Lung (tissue), 12 donors: ENCODE measurements around the gene PRKD1. TPM values are rescaled to one million over a fixed set of nuclear protein-coding genes. Genes with fewer than 3 reads are reported as not detected.

ENCODE experiments used
- ATAC-seq: fragments of 200-7000 bp; cut with Tn5 transposase; one replicate; pipeline ENCODE4 v1.9.1; 2020; ENCODE audit warnings: moderate number of reproducible peaks; ENCODE audit not compliant: insufficient read depth, low FRiP score
- DNase-seq, 3 donors: peaks; one replicate each; pipeline ENCODE4 v3.0.0-alpha.2; 2013 to 2017
- H3K27ac ChIP-seq, 2 donors: one replicate each; pipeline ENCODE4 v1.5.1; 2013; ENCODE audit warnings: mild to moderate bottlenecking in 2 of 2, moderate library complexity in 2 of 2, control low read depth in 1 of 2, inconsistent platforms in 1 of 2, low read depth in 1 of 2, low read length in 1 of 2
- H3K27me3 ChIP-seq, 3 donors: one replicate each; pipeline ENCODE4 v1.5.1; 2013; ENCODE audit warnings: low read length in 2 of 3; ENCODE audit not compliant: control insufficient read depth in 3 of 3, insufficient read depth in 3 of 3
- H3K36me3 ChIP-seq, 4 donors: one replicate each; pipeline ENCODE4 v1.5.1; 2013; ENCODE audit warnings: low read length in 4 of 4, mild to moderate bottlenecking in 1 of 4, moderate library complexity in 1 of 4; ENCODE audit not compliant: control insufficient read depth in 4 of 4, insufficient read depth in 4 of 4
- H3K4me1 ChIP-seq, 5 donors: one replicate each; pipeline ENCODE4 v1.5.1; 2013; ENCODE audit warnings: low read length in 5 of 5, mild to moderate bottlenecking in 2 of 5, moderate library complexity in 1 of 5; ENCODE audit not compliant: control insufficient read depth in 5 of 5, insufficient read depth in 5 of 5
- H3K4me3 ChIP-seq: one replicate; pipeline ENCODE4 v1.5.1; 2013; ENCODE audit warnings: mild to moderate bottlenecking, control low read depth, moderate library complexity
- H3K9ac ChIP-seq, 2 donors: one replicate each; pipeline ENCODE4 v1.5.1; 2013; ENCODE audit warnings: low read length in 2 of 2, control low read depth in 1 of 2; ENCODE audit not compliant: insufficient read depth in 1 of 2
- H3K9me3 ChIP-seq, 4 donors: one replicate each; pipeline ENCODE4 v1.5.1; 2013; ENCODE audit warnings: low read length in 3 of 4, mild to moderate bottlenecking in 1 of 4, moderate library complexity in 1 of 4; ENCODE audit not compliant: control insufficient read depth in 4 of 4, insufficient read depth in 3 of 4
- WGBS, 2 donors: extraction: QIAGEN DNeasy Blood & Tissue Kit; methylation state at CpG; one replicate each; pipeline ENCODE4 v1.1.7; 2013; 5-methylcytosine and 5-hydroxymethylcytosine counted together
- polyA plus RNA-seq, 2 donors: library from polyadenylated mRNA; stranded (reverse); fragments of 200-250 nt; gene quantifications; one replicate each; pipeline ENCODE4 v1.2.1, GENCODE V29; 2013
- total RNA-seq, 2 donors: library from RNA; depleted of rRNA in 1 of 2; stranded (reverse); fragments of >200 nt in 1 of 2; gene quantifications; one replicate each; pipeline ENCODE4 v1.2.1, GENCODE V29; 2014 to 2021
- TF ChIP-seq, protein P1 (sequence below): IDR thresholded peaks from 2 replicates; pipeline ENCODE4 v1.5.1; 2012; ENCODE audit warnings: mild to moderate bottlenecking; ENCODE audit errors: control extremely low read depth, extremely low read depth
- donor health status: control.
- donor health status: control.
- donor health status: Bipolar disorder and iron deficiency.
- donor health status: healthy.
- donor health status: DM: yes; HTN: yes; CAD: no.

Gene PRKD1
- total and polyA plus RNA-seq, 4 donors, result 4.0 to 20.9 (median 11.2) TPM

DNA sequence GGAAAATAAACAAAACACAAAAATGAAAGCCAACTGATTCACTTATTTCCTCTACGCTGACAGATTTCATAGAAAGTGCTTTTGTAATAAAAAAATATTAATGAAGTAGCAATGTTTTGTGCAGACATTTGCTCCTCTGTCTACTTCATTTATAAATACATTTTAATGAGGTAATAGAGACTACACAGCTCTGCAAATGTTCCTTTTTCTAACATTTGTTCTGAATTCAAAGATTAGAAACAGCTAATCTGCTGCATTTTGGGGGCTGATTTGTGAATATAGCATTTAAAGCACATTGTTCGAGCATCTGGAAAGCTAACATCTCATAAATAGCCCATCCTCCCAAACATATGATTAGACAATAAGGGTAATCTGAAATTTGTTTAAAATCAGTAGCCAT lies 97.8 kb downstream of the PRKD1 start:
- no peaks in the 10 kb centered on the region for H3K36me3 ChIP-seq
- peaks cover 0 to 9% (median 0%) of the 10 kb centered on the region in 5 donors for H3K4me1 ChIP-seq
- H3K27me3 ChIP-seq, result no peaks in the 10 kb centered on the region
- H3K4me3 ChIP-seq, result no peak overlapping the region
- peak overlapping the region in 1 of 2 donors; percentile 23 for H3K9ac ChIP-seq
- peak in 2 of 3 donors; percentile 85 to 86 for DNase-seq
- no peak for ATAC-seq
- H3K27ac ChIP-seq, result no peak overlapping the region
- H3K9me3 ChIP-seq, result peaks cover 0 to 2% (median 0%) of the 10 kb centered on the region in 4 donors
- 87 to 92% methylated on average over 2 of the region's 2 CpGs for WGBS, 2 donors
- TF ChIP-seq, protein P1, sequence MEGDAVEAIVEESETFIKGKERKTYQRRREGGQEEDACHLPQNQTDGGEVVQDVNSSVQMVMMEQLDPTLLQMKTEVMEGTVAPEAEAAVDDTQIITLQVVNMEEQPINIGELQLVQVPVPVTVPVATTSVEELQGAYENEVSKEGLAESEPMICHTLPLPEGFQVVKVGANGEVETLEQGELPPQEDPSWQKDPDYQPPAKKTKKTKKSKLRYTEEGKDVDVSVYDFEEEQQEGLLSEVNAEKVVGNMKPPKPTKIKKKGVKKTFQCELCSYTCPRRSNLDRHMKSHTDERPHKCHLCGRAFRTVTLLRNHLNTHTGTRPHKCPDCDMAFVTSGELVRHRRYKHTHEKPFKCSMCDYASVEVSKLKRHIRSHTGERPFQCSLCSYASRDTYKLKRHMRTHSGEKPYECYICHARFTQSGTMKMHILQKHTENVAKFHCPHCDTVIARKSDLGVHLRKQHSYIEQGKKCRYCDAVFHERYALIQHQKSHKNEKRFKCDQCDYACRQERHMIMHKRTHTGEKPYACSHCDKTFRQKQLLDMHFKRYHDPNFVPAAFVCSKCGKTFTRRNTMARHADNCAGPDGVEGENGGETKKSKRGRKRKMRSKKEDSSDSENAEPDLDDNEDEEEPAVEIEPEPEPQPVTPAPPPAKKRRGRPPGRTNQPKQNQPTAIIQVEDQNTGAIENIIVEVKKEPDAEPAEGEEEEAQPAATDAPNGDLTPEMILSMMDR, result no peak

DNA sequence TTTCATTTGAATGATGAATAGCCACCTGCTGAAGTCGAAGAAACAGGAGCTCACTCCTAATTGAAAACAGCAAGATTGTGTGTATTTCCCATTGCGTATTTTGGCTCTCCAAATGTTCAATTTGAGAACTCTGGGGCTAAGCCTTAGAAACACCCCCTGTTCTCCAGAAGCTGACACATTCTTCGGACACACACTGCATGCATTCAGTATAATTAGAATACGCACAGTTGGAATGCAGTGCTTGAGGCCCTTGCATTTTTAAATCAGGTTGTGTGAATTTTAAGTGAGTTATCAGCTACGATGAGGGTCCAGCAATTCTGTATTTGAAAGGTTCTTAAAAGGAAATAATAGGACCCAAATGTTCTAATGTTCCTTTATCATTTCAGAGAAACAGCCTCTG lies 103.8 kb downstream of the PRKD1 start:
- Histone ChIP-seq H3K4me1 (peaks cover 0 to 14% (median 3%) of the 10 kb centered on the region in 5 donors), H3K9me3 (no peaks in the 10 kb centered on the region), H3K9ac (no peak overlapping the region), H3K27me3 (no peaks in the 10 kb centered on the region), H3K27ac (no peak overlapping the region), H3K4me3 (no peak overlapping the region), H3K36me3 (no peaks in the 10 kb centered on the region)
- WGBS, 2 donors, result 84 to 86% methylated on average over 5 of the region's 5 CpGs
- ATAC-seq (no peak), DNase-seq (no peak)
- TF ChIP-seq, protein P1, result no peak

DNA sequence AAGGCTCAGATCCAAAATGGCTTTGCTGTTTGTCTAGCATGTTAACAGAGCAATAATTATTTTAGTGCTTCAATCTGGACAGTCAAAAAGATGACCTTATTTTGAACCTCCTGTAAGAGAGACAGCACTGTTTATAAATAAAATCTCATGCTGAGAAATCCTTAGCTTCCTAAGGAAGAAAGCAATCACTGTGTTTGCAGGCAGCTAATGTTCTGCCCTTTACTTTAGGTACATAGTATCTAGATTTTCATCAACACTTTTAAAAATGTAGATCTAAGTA lies 105.3 kb downstream of the PRKD1 start:
- H3K4me3 ChIP-seq, result no peak overlapping the region

More for the DNA sequence above, 105.3 kb downstream of the PRKD1 start:
- DNase-seq (peak in 1 of 3 donors; percentile 49), ATAC-seq (no peak)
- Histone ChIP-seq H3K4me1 (peaks cover 0 to 14% (median 3%) of the 10 kb centered on the region in 5 donors), H3K36me3 (no peaks in the 10 kb centered on the region), H3K27me3 (no peaks in the 10 kb centered on the region), H3K27ac (no peak overlapping the region), H3K9ac (no peak overlapping the region), H3K9me3 (no peaks in the 10 kb centered on the region)
- TF ChIP-seq, protein P1, result no peak
